Measurements from ENCODE around the gene STK11. TPM values are rescaled to one million over a fixed set of nuclear protein-coding genes. Genes with fewer than 3 reads are reported as not detected.

Gene STK11
- total and polyA plus RNA-seq, 9 donors = 36.9 to 71.2 (median 54.2) TPM

- DNase-seq = peak in 3 of 5 donors; percentile 43 to 69 (median 61)
- no peaks in the 10 kb centered on the region for H3K9me3 ChIP-seq
- no peaks in the 10 kb centered on the region for H3K36me3 ChIP-seq
- H3K27me3 ChIP-seq = no peaks in the 10 kb centered on the region
- peaks cover 34% of the 10 kb centered on the region for H3K4me1 ChIP-seq (ENCODE audit: insufficient read depth)
- no peak overlapping the region for H3K4me3 ChIP-seq
- TF ChIP-seq EP300 (IDR thresholded peaks at IDR 0.05) = no peak
- TF ChIP-seq CTCF (IDR thresholded peaks at IDR 0.05) = no peak
- no peak for TF ChIP-seq POLR2A (IDR thresholded peaks at IDR 0.05)
- whole genome bisulfite sequencing, 3 donors = 29 to 34% (median 32%) methylated on average over 15 of the region's 15 CpGs
- intact Hi-C loops (cut with DNase I) = loop anchor here in 1 of 4 donors (5.0 kb wide), 1 partner anchor 70 kb away; the partner anchor contains the start of gene GPX4
- H3K27ac ChIP-seq = peak overlapping the region; percentile 85 to 93
Measured at GRCh38 chr19:1171755-1172352, 33.7 kb upstream of the STK11 start.

- peak in 2 of 5 donors; percentile 61 to 70 for DNase-seq
- no peak for TF ChIP-seq CTCF (IDR thresholded peaks at IDR 0.05)
- no peak for TF ChIP-seq POLR2A (IDR thresholded peaks at IDR 0.05)
- TF ChIP-seq EP300 (IDR thresholded peaks at IDR 0.05) = no peak
- peaks cover 27% of the 10 kb centered on the region for H3K4me1 ChIP-seq (ENCODE audit: insufficient read depth)
- H3K36me3 ChIP-seq = no peaks in the 10 kb centered on the region
- H3K27me3 ChIP-seq = no peaks in the 10 kb centered on the region
- intact Hi-C loops (cut with DNase I) = loop anchor here in 1 of 4 donors (5.0 kb wide), 1 partner anchor 70 kb away; the partner anchor contains the start of gene GPX4
- H3K4me3 ChIP-seq = peak overlapping the region; percentile 73
- H3K27ac ChIP-seq = peak overlapping the region; percentile 85 to 93
- 8 to 11% (median 8%) methylated on average over 34 to 36 of the region's 36 CpGs for WGBS, 3 donors
- H3K9me3 ChIP-seq = no peaks in the 10 kb centered on the region
Measured at GRCh38 chr19:1172353-1173158, 33.0 kb upstream of the STK11 start.

- intact Hi-C loops (cut with DNase I) = loop anchor here in 1 of 4 donors (5.0 kb wide), 1 partner anchor 71 kb away; the partner anchor contains the start of gene GPX4
- DNase-seq = peak in 4 of 5 donors; percentile 58 to 66 (median 62)
- H3K4me3 ChIP-seq = peak overlapping the region; percentile 73
Measured at GRCh38 chr19:1173159-1173844, 32.3 kb upstream of the STK11 start.

More at GRCh38 chr19:1173159-1173844, 32.3 kb upstream of the STK11 start:
- no peaks in the 10 kb centered on the region for H3K27me3 ChIP-seq
- H3K36me3 ChIP-seq = no peaks in the 10 kb centered on the region
- peaks cover 22% of the 10 kb centered on the region for H3K4me1 ChIP-seq (ENCODE audit: insufficient read depth)
- 2 to 5% (median 3%) methylated on average over 42 to 47 of the region's 47 CpGs for WGBS, 3 donors
- peak overlapping the region; percentile 85 to 93 for H3K27ac ChIP-seq
- TF ChIP-seq CTCF (IDR thresholded peaks at IDR 0.05) (no peak), EP300 (IDR thresholded peaks at IDR 0.05) (no peak), POLR2A (IDR thresholded peaks at IDR 0.05) (no peak)
- no peaks in the 10 kb centered on the region for H3K9me3 ChIP-seq
